HG03469 (cell line): ENCODE measurements around the gene AGAP3.
"Not testable (repeated sequence)": the region's sequence is repeated elsewhere in the genome, so short reads cannot be mapped to it uniquely, and the experiment has no call there.

Experiments used
- ATAC-seq: cut with Tn5 transposase; IDR thresholded peaks from one replicate; pipeline ENCODE4 v1.9.1; 2021; ENCODE audit warnings: mild to moderate bottlenecking, moderate library complexity, moderate number of reproducible peaks; ENCODE audit not compliant: unreplicated experiment

The AGAP3 gene

DNA sequence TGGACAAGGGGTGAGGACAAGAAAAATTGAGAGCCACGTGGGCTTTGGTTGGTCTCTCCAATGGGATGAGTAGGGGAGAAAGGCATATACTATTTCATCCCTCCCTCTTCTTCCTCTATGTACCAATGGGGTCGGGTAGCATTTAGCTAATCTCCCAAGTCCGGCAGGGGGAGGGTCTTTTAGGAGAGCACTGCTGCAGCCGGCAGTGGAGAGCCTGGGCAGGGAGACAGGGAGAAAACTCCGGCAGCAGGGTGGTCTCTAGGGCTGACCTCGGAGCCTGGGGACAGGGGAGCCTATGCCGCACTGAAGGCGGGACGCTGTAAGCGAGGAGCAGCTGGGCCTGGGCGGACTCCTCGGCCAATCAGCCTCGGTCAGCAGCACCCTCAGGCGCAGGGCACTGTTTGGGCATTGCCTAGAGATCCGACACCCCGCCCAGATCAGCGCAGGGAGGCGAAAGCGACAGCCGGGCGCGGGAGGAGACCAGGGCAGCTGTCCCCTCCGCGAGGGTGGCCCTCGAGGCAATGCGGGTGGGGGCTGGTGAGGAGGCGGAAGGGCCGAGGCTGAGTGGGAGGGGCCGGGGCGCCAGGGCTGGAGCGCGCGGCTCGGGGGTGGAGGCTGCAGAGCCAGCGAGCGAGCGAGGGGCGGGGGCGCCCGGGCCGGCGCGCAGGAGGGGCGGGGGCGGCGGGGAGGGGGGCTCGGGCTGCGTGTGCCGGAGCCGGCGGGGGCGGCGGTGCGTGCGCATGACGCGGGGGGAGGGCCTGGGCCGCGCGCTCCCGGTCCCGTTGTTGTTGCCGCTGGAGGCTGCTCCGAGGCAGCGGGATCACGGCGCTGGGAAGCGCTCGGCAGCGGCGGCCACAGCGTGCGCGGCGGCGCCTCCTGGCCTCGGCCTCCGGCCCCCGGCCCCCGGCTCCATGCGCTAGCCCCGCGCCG, at the start of gene AGAP3:
AGAP3 (plus strand) TSS at position 785 of the 930 bp plus-strand sequence. CDS start 267 bp downstream, outside the sequence.
- no peak for ATAC-seq

DNA sequence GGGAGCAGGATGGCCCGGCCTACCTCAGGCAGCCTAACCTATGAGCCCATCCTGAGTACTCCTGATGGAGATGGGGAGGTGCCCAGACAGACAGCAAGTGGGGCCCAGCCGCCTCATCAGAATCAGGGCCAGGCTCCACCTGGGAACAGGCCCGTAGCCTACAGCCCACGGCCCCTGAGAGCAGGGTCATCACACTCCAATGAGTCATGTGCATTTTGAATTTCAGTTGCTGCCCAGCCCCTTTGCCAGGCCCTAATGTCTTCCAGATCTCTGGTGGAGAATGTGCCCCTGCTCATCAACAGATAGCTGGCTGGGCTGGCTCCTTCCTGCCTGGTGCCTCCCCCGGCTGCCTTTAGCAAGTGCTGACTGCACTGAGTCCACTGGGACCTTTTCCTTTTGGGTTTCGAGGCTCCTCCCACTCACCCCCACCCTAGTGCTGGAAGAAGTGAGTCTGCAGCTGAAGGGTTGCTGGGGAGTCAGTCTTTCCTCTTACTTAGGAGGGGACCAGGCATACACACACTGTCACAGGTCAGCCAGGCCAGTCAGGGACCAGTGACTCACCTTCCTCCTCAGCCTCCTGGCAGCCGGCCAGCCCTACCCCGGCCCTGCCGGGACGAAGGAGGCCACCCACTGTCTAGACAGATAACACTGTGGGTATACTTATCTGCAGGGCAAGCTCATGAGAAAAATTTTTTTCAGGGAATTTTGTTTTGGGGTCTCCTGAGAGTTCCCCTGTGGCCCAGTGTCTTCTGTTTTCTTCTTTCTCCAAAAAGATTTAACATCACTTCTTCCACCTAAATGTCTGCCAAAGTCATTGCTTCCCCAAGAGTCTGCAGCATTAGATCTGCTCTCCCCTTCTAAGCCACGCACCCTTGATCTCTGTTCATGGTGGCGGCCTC, 47.1 kb upstream of the AGAP3 start:
- no peak for ATAC-seq

DNA sequence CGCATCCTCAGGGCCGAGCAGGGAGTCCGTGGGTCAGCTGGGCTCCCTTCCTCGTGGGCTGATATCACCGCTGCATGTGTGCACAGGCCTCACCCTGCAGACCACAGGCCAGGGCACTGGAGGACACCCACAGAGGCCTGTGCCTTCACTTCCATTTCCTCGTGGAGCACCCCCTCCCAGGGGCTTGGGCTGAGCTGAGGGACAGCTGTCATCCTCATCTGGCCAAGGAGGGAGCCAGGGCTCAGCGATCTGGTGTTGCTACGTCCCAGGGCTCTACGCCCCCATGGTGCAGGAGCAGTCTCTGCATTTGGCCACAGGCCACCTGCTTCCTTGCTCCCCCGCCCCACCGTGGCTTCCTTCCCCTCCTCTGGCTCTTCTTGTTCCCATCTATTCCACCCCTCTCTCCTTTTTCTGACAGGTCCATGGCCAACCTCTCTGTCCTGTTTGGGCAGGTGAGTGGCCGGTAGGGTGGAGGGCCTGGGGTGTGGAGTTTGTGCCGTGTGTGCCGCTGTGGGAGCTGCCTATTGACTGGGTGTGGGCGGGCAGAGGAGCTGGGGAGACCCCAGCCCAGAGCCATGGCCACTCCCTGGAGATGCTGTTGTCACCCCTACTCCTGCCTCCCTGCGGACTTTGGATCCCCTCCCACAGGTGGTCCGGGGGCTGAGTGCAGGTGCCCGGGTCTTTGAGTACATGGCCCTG, 46.3 kb upstream of the AGAP3 start:
- no peak for ATAC-seq

DNA sequence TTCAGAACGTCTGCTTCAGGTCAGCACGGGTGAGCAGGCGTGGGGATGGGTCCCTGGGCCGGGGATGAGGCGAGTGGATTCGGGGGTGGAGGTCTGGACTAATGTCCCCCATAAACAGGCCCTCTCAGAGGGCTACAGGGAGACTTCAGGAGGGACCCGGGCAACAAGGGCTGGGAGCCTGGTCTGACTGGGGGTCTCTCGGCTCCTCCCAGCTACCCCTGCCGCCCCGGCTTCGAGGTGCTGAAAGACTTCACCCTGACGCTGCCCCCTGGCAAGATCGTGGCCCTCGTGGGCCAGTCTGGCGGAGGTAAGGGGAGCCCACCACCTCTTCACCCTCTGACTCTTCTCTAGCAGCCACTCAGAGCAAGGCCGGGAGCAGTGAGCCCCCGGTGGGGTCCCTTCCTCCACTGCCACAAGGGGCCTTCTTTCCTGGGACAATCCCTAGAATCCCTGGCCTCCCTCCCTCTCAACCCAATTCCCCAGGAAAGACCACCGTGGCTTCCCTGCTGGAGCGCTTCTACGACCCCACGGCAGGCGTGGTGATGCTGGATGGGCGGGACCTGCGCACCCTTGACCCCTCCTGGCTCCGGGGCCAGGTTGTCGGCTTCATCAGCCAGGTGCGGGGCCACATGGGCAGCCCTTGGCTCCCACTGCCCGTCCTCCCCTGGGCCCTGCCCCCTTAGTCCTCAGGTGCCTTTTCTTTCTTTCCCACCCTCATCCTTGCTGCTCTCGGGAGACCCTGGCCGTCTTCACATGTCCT, 45.5 kb upstream of the AGAP3 start:
- ATAC-seq: no peak

- ATAC-seq: not testable (repeated sequence)
Measured at GRCh38 chr7:151043449-151043848, 42.8 kb upstream of the AGAP3 start.

- no peak for ATAC-seq
Measured at GRCh38 chr7:151043959-151044358, 42.3 kb upstream of the AGAP3 start.

GRCh38 chr7:151045262-151045661, 41.0 kb upstream of the AGAP3 start:
- ATAC-seq: no peak

- ATAC-seq: no peak
Measured at GRCh38 chr7:151045967-151046366, 40.3 kb upstream of the AGAP3 start.

DNA sequence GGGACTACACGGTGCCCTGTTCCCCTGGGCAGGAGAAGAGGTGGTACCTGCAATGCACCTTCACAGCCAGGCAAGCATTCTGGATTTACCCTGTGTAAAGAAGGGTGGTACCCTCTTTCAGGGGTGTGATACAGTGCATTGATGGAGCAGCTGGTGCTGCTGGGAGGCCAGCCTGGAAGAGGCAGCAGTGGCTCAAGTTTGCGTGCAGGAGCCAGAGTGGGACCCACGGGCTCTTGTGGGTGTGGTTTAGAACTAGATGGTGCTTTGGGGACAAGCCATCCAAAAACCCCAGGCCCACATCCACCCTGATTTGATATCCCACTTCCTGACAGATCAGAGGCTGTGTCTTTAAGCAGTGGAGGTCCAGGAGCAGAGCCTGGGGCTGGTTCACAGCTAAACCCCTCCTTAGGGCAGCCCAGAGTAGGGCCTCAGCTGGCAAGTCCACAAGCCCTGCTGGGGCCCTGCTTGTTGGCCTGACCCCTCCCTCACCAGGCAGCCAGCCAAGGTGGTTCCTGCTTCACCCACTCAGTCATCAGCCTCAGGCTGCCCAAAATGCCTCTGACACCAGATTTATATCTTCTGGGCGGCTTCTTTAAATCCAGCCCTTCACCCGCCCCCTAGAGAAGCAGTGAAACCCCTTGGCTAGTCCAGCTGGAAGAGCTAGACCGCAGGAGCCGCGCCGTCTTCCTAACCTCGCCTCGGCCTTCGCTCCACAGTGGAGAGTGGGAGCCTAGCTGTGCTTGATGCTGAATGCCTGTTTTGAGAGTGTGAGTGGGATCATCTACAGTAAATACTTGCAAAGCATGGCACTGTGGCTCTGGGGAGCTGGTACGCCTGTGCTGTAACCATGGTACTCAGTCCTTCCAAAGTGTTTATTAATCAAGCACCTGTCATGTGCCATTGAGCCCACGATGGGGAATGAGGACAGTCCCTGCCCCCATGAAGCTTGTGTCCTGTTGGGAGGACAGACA, 39.4 kb upstream of the AGAP3 start:
- ATAC-seq: no peak

DNA sequence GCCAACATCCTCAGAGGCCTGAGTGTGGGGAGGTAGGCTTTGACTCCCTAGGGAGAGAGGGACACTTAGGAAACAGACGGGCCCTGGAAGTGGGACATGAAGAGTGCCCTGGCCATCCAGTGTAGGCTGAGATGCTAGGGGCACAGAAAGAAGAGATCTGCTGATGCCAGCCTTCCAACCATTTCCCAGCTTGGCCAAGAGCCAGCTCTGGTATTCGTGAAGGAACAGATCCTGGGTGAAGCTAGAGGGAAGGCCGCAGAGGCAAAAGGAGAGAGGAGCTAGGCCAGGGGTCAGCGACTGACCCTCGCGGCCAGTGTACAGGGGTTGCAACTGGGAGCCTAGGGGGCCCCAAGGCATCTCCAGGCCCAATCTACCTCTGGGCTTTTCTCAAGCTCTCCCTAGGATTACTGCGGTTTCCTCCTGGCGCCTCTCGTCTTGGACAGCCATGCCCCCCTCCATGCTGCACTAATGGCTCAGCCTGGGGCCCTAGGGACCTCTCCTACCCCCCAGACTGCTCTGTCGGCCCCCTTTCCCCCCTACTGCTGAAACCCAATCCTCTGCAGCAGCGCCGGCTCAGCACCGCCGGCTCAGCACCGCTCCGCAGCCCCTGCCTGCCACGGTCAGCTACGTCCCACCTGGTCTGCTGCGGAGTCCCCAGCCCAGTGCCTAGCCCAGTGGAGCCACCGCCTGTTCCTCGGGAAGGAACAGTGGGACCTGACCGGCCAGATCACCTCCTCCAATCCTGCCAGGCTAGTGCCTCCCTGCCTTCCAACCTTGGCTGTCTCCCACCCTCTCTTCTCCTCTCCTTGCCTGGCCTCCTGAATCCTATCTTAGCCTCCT, 38.1 kb upstream of the AGAP3 start, which contains the start of gene ASIC3:
ASIC3 (plus strand) TSS at position 556 of the 840 bp plus-strand sequence. CDS start 355 bp downstream, outside the sequence.
- ATAC-seq: no peak

DNA sequence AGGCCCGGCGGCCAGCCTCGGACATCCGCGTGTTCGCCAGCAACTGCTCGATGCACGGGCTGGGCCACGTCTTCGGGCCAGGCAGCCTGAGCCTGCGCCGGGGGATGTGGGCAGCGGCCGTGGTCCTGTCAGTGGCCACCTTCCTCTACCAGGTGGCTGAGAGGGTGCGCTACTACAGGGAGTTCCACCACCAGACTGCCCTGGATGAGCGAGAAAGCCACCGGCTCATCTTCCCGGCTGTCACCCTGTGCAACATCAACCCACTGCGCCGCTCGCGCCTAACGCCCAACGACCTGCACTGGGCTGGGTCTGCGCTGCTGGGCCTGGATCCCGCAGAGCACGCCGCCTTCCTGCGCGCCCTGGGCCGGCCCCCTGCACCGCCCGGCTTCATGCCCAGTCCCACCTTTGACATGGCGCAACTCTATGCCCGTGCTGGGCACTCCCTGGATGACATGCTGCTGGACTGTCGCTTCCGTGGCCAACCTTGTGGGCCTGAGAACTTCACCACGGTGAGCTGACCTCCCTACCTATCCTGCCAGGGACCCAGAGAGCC, 37.3 kb upstream of the AGAP3 start:
- ATAC-seq: no peak

- ATAC-seq: no peak
Measured at GRCh38 chr7:151051108-151051507, 35.2 kb upstream of the AGAP3 start.

DNA sequence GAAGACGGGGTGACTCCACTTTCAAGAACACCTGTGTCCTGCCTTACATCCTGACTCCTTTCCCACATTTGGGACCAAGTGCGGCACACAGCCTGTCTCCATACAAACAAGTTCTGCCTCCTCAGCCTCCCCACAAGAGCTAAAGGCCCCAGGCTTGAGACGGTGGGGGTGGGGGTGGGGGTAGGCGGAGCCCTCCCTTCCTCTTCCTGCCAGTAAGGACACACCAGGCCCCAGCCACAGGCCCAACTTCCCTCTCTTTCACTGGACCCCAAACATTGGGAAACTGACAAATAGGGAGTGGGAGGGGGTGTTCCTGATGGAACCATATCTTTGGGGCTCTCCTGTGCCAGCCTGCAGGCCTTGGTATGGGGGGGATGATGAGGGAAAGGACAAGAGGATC, 33.2 kb upstream of the AGAP3 start:
- ATAC-seq: no peak

- no peak for ATAC-seq
Measured at GRCh38 chr7:151053751-151054150, 32.5 kb upstream of the AGAP3 start.

- ATAC-seq: no peak
Measured at GRCh38 chr7:151056283-151056665, 30.0 kb upstream of the AGAP3 start.

DNA sequence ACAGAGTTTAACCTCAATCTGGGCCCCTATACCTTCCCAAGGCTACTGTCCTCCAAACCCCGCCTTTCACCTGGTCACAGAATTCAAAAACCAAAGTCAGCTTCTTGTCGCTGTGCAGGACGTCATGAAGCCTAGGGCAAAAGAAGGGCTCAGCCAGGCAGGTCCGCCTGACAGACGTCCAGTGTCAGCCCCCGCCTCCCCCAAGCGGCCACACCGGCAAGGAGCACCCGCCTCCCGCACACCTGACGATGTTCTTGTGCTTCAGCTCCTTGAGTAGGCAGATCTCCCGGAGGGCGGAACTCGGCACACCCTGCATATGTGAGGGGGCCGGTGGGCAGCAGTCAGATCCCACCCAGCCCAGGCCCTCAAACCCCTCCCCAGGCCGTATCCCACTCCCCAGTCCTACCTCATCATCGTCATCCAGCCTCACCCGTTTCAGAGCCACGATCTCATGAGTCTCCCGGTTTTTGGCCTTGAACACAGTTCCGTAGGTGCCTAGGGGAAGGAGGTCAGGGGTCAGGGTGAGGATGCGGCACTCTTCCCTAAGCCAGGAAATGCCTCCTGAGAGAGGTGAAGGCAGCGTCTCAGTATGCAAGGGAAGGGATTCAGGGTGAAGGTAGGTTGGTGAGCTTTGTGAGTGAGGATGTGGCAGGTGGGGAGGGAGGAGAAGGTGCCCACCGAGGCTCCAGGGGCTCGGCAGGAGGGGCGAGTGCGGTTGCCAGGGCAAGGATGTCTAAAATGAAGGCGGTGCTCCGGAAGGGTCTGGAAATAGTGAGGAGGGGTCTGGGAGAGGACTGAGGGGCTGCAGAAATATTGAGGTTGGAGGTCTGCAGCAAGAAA, 29.4 kb upstream of the AGAP3 start:
- no peak for ATAC-seq

DNA sequence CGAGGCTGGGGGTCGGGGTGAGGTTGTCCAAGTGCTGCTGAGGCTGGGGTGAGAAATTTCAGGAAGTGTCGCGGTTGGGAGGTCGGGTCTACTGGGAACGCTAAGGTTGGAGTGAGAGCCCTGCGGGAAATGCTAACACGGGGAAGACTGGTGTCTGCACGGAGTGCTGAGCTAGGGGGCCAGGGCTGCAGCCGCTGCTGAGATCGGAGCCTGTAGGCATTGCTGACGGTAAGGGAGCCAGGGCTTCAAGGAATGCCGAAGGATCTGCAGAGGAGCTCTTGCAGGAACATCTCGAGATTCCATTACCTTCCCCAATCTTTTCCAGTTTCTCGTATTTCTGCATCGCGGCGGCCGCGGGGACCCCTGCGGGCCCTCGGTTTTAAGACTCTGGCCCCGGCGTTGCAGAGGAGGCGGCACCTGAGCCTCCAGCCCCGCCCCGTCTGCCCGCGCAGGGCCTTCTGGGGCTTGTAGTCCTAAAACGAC, 28.7 kb upstream of the AGAP3 start, which contains the start of gene CDK5:
CDK5 (minus strand) TSS at position 392 of the 483 bp plus-strand sequence; CDS start at position 343, 49 bp downstream.
- ATAC-seq: peak; percentile 3
